ENCODE results near the gene VPS16. TPM values are rescaled to one million over a fixed set of nuclear protein-coding genes. Genes with fewer than 3 reads are reported as not detected.
"Not testable (repeated sequence)": the region's sequence is repeated elsewhere in the genome, so short reads cannot be mapped to it uniquely, and the experiment has no call there.

Gene VPS16
- polyA plus RNA-seq, 1 experiment, result 33.5 TPM

GRCh38 chr20:2890742-2891141, 50.2 kb downstream of the VPS16 start:
- Histone ChIP-seq H3K27me3 (ENCODE audit: control insufficient read depth, insufficient read depth, low read length) (no peaks in the 10 kb centered on the region), H3K4me3 (ENCODE audit: low read depth, low read length) (no peak overlapping the region), H3K9me3 (ENCODE audit: control insufficient read depth, insufficient read depth, low read length) (peaks cover 12% of the 10 kb centered on the region; the same call in 1 of the 2 replicates), H3K27ac (ENCODE audit: low read depth, low read length) (no peak overlapping the region)
- TF ChIP-seq CTCF (IDR thresholded peaks at IDR 0.05; ENCODE audit: low read depth, low read length), result no peak
- POLR2A ChIA-PET, result no interaction called here
- DNase-seq (ENCODE audit: low read depth, low spot score), result no peak
- CTCF ChIA-PET, result interaction anchor here (0.6 to 2.3 kb wide), 2 partner anchors 110 to 209 kb away, joined by 3 to 8 read pairs; no protein-coding TSS in a partner anchor

- no peak for DNase-seq (ENCODE audit: low read depth, low spot score)
- no peak for TF ChIP-seq CTCF (IDR thresholded peaks at IDR 0.05; ENCODE audit: low read depth, low read length)
- ChIA-PET POLR2A (no interaction called here), CTCF (interaction anchor here (0.6 to 2.3 kb wide), 2 partner anchors 109 to 210 kb away, joined by 3 to 8 read pairs; no protein-coding TSS in a partner anchor)
- no peak overlapping the region for H3K4me3 ChIP-seq (ENCODE audit: low read depth, low read length)
- H3K9me3 ChIP-seq (ENCODE audit: control insufficient read depth, insufficient read depth, low read length), result peaks cover 12% of the 10 kb centered on the region; the same call in 1 of the 2 replicates
- H3K27ac ChIP-seq (ENCODE audit: low read depth, low read length), result no peak overlapping the region
- H3K27me3 ChIP-seq (ENCODE audit: control insufficient read depth, insufficient read depth, low read length), result no peaks in the 10 kb centered on the region
Measured at GRCh38 chr20:2891343-2891742, 50.8 kb downstream of the VPS16 start.

GRCh38 chr20:2892376-2892775, 51.8 kb downstream of the VPS16 start:
- ChIA-PET POLR2A (no interaction called here), CTCF (no interaction called here)
- Histone ChIP-seq H3K9me3 (ENCODE audit: control insufficient read depth, insufficient read depth, low read length) (peaks cover 12% of the 10 kb centered on the region; the same call in 1 of the 2 replicates), H3K27ac (ENCODE audit: low read depth, low read length) (no peak overlapping the region), H3K4me3 (ENCODE audit: low read depth, low read length) (no peak overlapping the region), H3K27me3 (ENCODE audit: control insufficient read depth, insufficient read depth, low read length) (no peaks in the 10 kb centered on the region)
- TF ChIP-seq CTCF (IDR thresholded peaks at IDR 0.05; ENCODE audit: low read depth, low read length), result no peak
- no peak for DNase-seq (ENCODE audit: low read depth, low spot score)

- CTCF ChIA-PET, result no interaction called here
- no peak for DNase-seq (ENCODE audit: low read depth, low spot score)
- H3K27ac ChIP-seq (ENCODE audit: low read depth, low read length), result no peak overlapping the region
- H3K4me3 ChIP-seq (ENCODE audit: low read depth, low read length), result no peak overlapping the region
- TF ChIP-seq CTCF (IDR thresholded peaks at IDR 0.05; ENCODE audit: low read depth, low read length), result no peak
- POLR2A ChIA-PET, result no interaction called here
- H3K9me3 ChIP-seq (ENCODE audit: control insufficient read depth, insufficient read depth, low read length), result peaks cover 12% of the 10 kb centered on the region; the same call in 1 of the 2 replicates
- no peaks in the 10 kb centered on the region for H3K27me3 ChIP-seq (ENCODE audit: control insufficient read depth, insufficient read depth, low read length)
Measured at GRCh38 chr20:2894221-2894620, 53.7 kb downstream of the VPS16 start.

- CTCF ChIA-PET, result not testable (repeated sequence)
Measured at GRCh38 chr20:2895154-2895553, 54.6 kb downstream of the VPS16 start.

More at GRCh38 chr20:2895154-2895553, 54.6 kb downstream of the VPS16 start:
- peaks cover 12% of the 10 kb centered on the region; the same call in 1 of the 2 replicates for H3K9me3 ChIP-seq (ENCODE audit: control insufficient read depth, insufficient read depth, low read length)
- POLR2A ChIA-PET, result interaction anchor here (0.6 kb wide), 1 partner anchor 10 kb away, joined by 6 read pairs; no protein-coding TSS in a partner anchor
- not testable (repeated sequence) for H3K27ac ChIP-seq (ENCODE audit: low read depth, low read length); H3K4me3 ChIP-seq (ENCODE audit: low read depth, low read length); H3K27me3 ChIP-seq (ENCODE audit: control insufficient read depth, insufficient read depth, low read length); DNase-seq (ENCODE audit: low read depth, low spot score)

All from AG04450 (cell line).